HG03108 (cell line): ENCODE measurements around the gene ASAH2B.
"Not testable (repeated sequence)": the region's sequence is repeated elsewhere in the genome, so short reads cannot be mapped to it uniquely, and the experiment has no call there.

Experiments used
- ATAC-seq: cut with Tn5 transposase; IDR thresholded peaks from one replicate; pipeline ENCODE4 v1.9.1; 2021; ENCODE audit warnings: moderate library complexity; ENCODE audit not compliant: unreplicated experiment

The ASAH2B gene

DNA sequence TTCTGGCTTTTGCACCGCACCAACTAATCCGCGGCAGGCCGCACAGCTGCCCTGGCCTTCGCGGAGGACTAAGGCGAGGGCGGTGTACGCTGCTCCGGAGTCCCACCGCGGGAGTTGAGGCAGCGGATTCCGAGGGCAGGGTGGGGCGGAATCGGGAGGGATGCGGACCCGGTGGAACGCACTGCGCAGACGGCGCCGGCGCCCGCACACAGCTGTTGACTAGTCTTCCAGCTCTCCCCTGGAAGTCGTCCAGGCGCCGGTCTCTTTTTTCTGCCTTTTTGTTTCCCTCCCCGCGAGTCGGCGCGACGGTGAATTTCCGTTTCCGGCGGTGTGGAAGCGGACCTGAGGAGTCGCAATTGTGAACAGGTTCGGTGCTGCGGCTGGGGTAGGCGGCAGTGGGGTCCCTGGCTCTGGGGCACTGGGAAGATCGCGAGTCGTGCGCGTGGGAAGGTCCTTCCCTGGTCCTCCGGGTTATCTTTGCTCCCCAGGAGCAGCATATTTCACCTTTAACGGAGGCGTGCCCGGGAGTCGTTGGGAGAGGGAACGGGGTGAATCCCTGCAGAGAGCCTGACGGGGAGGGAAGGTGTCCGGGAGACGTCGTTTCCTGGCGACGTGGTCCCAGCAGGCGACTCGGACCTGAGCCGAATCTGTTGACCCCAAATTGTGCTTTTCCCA, at the start of gene ASAH2B:
TSS of gene ASAH2B (plus strand) at position 319 of the 675 bp plus-strand sequence. CDS start 5,195 bp downstream, outside the sequence.
- ATAC-seq: peak; percentile 77

DNA sequence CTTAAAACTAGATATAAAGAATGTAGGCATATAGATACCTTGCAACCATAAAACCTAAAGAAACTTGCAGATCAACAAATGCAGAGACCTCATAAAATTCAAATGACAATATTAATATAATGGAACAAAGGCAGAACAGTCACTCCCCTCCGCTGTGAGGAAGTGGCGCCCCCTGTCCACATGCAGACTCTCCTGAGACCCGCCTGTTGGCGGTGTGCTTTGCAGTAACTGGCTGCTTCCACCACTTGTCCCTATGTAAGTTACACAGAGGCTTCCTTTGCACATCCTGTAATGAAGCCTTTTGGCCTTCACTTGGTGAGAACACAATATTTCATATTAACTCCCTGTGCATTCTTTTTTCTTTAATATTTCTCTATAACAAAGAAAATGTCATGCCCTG, 41.9 kb upstream of the ASAH2B start:
- ATAC-seq: not testable (repeated sequence)

DNA sequence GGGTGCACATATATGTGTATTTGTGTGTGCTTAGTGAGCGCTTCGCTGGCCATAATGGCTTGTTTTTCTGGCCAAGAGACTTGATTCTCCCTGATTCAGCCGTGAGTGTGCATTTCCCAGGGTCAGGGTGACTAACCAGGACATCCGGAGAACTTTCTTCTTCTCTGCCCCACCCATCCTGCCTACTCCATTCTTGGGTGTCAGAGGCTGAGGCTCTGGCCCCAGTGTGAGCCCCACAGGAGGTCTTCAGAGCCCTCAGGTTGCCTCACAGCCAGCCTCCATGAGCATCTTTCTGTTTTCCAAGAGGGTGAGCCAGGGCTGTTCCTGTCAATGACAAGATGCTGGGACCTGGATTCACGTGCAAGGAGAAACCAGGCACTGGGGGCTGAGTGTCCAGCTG, 37.8 kb upstream of the ASAH2B start:
- ATAC-seq: not testable (repeated sequence)

DNA sequence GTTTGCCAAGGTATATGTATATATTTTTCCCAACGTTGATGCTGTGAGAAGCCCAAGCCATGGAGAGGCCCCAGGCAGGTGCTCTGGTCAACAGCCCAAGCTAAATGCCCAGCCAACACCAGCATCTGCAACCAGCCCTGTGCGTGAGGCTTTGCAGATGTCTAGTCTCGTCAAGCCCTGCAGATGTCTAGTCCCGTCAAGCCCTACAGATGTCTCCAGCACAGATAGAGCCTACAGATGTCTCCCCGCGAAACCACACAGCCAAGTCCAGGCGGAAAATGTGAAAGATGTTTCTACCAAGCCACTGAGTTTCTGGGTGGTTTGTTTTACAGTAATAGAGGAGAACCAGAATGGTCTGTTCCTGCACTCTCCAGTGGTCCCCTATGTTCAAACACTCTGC, 36.7 kb upstream of the ASAH2B start:
- not testable (repeated sequence) for ATAC-seq

DNA sequence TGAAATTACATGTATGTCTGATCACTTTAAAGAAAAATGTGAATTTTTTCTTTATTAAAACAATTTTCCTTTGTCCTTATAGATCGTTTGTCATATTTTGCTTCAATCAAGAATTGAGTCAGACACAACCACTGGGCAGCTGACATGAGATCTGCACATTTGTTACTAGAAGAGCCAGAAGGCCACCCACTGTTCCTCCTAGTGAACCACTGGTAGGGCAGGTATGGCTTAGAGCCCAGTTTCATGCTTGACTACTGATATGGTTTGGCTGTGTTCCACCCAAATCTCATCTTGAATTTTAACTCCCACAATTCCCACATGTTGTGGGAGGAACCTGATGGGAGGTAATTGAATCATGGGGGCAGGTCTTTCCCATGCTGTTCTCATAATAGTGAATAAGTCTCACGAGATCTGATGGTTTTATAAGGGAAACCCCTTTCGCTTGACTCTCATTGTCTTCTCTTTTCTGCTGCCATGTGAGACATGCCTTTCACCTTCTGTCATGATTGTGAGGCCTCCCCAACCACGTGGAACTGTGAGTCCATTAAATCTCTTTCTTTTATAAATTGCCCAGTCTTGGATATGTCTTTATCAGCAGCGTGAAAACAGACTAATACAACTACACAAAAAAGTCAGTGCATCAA, 35.2 kb upstream of the ASAH2B start:
- not testable (repeated sequence) for ATAC-seq

DNA sequence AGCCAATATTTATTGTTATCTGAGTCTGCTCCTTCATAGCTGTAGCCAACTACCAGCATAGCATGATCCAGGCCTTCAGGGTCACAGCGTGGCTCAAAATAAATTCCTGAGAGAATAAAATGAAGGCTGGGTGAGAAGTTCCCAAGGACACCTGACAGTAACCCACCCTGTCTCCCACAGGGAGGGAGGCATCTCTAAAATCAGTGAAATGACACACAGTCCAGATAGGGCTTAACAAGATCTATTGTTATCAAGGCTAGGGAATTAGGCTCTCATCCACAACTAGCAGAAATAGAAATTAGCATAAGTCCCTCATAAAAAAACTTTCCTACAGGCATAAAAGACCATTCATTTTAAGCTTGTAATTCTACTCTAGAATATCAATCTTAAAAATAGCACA, 33.7 kb upstream of the ASAH2B start:
- not testable (repeated sequence) for ATAC-seq

DNA sequence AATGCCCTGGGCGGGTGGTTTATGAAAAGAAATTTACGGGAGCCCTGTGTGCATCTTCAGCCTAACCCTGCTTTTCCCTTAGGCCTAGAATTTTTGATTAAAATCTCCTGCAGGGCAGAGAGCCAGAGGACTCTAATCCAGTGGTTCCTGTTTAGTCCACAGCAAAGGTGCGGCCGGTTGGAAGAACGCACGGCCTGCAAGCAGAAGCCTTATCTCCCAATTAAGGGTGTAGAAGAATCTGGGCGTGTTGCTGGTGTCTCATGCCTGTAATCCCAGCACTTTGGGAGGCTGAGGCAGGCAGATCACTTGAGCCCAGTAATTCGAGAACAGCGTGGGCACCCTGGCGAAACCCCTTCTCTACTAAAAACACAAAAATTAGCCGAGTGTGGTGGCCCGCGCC, 29.5 kb upstream of the ASAH2B start:
- ATAC-seq: not testable (repeated sequence)

DNA sequence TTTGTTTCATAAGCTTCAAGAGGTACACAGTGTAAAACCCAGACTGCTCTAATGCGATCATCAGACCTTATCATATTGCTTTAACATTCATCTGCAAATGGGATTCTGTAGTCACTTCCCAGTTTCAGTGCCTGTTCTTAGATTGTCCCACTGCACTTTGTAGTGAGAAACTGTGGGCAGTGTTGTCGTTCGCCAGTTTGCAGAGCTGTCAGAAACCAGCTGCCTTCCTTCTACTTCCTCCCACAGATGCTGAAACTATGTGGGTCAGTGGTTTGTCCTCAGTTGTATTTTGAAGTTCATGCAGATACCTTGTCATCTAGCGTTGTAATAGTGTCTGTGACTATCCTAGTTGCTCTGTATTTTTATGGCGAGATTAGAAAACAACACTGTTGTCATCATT, 15.9 kb upstream of the ASAH2B start:
- peak; percentile 71 for ATAC-seq

DNA sequence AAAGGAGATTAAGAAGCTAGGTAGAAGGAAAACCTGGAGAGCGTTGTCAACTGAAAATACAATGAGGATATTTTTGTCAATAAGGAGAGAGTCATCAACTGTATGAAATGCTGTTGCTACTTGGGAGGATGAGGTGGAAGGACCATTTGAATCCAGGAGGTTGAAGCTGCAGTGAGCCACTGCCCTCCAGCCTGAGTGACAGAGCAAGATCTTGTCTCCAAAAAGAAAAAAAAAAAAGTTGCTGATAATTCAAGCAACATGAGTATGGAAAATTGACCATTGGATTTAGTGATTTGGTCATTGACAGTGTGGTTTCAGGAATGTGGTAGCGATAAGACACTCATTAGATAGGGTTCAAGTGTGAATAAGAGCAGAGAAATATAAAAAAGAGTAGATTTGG, 11.6 kb upstream of the ASAH2B start:
- ATAC-seq: not testable (repeated sequence)

DNA sequence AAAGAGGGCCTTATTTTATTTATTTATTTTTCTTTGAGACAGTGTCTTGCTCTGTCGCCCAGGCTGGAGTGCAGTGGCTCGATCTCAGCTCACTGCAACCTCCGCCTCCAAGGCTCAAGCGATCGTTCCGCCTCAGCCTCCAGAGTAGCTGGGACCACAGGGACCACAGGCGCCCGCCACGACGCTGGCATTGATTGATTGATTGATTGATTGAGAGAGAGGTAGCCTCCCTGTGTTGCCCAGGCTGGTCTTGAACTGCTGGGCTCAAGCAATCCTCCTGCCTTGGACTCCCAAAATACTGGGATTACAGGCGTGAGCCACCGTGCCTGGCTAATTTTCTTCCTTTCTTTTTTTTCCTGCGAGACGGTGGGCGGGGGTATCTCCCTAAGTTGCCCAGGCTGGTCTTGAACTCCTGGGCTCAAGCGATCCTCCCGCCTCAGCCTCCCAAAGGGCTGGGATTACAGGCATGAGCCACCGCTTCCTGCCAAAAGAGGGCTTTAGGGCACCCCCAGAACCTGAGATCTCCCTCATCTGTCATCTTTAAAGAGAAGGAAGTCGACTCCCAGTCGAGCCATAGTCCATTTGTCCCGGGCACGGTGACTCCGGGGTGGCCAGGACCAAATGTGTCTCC, 634 bp upstream of the ASAH2B start:
- ATAC-seq: not testable (repeated sequence)

DNA sequence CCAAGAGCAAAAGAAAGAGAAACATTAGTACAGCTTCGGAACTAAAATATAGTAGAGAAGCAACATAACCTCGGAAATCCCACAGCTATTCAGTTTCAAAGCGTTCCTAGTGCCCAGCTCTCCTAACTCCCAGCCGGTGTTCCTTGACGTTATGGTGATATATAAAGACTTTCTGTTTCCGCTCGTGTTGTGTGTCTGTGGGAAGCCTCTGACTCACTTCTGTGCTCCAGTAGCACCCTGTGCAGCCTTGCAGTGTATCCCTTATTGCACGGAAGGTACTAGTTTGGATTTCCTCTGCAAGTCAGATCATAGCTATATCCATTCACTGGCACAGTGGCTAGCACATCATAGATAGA, 535 bp downstream of the ASAH2B start:
- ATAC-seq: peak; percentile 19

DNA sequence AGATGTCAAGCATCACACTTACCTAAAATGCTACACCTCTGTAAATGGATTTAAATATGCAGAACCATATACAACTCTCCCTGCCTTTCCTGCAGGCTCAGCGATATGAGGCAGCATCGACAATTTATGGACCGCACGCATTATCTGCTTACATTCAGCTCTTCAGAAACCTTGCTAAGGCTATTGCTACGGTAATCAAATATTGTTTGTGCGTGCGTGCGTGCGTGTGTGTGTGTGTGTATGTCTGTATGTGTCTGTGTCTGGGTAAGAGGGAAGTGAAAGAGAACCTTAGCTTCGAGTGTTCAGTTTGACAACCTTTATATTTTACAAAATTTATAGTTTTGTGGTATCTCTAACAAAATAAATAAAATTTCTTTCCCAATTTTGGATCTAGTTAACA, 3.1 kb downstream of the ASAH2B start:
- not testable (repeated sequence) for ATAC-seq

DNA sequence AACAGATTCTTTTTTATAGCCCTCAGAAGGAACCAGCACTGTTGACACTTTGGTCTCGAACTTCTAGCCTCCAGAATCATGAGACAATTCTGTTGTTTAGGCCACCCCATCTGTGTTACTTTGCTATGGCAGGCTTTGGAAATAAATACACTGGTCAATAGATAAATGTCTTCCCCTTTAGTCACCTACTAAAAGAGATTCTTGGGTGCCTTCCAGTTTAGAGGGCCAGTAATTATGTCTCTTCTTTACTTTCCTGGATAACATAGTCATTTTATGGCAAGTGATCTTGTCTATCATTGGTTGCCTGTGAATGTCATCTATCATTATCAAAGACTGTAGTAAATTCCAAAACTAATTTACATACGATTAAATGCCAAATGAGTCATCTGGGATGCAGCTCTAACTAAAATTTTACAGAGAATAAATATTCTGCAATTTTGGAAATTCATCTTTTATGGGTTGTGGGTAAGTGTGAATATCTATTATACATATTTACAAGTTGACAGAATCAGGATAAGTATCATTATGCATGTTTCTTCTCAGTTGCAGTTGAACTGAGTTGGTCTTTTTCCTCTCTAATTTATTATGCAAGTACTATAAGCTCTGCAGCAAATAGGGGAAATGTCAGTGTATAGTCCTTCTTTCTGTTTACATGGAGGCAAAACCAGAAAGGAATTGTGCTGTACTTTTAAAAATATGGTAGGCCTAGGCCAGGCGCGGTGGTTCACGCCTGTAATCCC, 27.2 kb downstream of the ASAH2B start:
- ATAC-seq: not testable (repeated sequence)

DNA sequence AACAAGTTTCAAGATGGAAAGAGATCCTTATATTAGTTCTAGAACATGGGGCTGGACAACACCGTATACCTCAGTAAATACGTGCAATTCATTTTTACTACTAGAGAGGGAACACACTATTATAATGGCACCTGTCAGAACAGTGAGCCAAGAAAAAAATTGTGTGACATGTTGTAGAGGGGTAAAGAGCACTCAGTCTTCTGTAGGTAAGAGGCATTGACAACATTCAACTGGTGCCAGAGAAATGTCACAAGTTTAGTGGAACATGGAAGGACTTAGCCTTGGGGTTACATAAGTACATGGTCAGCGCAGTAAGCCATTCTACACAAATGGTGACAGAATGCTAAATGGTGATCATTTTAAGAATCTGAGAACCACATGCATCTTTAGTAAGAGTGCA, 32.3 kb downstream of the ASAH2B start:
- not testable (repeated sequence) for ATAC-seq

DNA sequence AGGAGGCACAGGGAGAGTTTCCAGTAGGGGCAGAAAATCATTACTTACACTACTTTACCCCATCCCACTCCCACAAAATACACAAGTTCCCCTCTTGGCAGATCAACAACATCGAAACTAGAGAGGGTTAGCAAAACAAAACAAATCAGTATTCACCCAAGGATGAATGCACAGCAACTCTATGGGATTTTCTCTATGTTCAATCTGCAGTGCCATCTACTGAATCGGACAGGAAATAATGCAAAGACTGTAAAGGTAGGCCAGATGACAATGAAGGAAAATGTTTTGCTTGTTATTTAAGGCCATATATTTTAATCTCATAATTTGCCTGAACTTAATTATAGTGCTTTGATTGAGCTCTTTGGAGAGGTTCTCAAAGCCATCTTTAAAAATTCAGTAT, 35.1 kb downstream of the ASAH2B start:
- ATAC-seq: not testable (repeated sequence)

DNA sequence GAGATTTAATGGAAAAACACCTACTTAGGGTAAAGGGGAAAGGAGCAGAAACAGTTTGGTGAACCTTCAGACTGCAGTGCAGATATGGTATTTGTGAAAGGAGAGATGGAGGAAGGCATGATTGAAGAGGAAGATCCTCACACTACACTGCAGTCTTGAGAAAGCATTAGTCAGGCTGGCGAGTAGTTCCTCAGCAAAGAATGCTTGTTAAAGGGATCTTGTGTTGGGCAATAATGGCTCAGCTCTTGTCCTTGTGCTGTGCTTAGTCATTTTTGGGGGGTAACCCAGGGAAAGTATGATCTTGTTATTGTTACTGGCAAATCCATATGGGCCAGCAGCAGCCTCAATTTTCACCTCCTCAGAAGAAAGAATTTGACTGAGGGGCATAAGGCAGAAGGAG, 40.3 kb downstream of the ASAH2B start:
- not testable (repeated sequence) for ATAC-seq

DNA sequence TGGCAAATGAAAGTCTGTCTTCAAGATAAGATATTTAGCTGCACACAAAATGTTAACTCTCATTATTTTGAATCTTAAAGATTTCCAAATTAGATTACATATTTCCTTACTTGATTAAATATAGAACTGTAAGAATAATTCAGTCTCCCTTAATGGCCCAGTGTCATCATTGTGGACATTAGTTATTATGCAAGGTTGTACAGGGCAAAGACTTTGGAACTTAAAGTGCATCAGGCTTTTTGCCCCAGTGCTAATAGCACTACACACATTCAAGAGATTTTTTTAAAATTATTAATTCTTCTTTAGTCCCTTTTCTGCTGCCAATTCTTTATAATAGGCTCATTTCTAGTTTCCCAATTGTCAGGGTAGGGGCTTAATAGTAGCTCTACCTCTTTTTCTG, 42.3 kb downstream of the ASAH2B start:
- not testable (repeated sequence) for ATAC-seq

DNA sequence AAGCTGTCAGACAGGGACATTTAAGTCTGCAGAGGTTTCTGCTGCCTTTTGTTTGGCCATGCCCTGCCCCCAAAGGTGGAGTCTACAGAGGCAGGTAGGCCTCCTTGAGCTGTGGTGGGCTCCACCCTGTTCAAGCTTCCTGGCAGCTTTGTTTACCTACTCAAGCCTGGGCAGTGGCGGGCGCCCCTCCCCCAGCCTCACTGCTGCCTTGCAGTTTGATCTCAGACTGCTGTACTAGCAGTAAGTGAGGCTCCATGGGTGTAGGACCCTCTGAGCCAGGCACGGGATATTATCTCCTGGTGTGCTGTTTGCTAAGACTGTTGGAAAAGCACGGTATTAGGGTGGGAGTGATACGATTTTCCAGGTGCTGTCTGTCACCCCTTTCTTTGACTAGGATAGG, 48.2 kb downstream of the ASAH2B start:
- not testable (repeated sequence) for ATAC-seq

DNA sequence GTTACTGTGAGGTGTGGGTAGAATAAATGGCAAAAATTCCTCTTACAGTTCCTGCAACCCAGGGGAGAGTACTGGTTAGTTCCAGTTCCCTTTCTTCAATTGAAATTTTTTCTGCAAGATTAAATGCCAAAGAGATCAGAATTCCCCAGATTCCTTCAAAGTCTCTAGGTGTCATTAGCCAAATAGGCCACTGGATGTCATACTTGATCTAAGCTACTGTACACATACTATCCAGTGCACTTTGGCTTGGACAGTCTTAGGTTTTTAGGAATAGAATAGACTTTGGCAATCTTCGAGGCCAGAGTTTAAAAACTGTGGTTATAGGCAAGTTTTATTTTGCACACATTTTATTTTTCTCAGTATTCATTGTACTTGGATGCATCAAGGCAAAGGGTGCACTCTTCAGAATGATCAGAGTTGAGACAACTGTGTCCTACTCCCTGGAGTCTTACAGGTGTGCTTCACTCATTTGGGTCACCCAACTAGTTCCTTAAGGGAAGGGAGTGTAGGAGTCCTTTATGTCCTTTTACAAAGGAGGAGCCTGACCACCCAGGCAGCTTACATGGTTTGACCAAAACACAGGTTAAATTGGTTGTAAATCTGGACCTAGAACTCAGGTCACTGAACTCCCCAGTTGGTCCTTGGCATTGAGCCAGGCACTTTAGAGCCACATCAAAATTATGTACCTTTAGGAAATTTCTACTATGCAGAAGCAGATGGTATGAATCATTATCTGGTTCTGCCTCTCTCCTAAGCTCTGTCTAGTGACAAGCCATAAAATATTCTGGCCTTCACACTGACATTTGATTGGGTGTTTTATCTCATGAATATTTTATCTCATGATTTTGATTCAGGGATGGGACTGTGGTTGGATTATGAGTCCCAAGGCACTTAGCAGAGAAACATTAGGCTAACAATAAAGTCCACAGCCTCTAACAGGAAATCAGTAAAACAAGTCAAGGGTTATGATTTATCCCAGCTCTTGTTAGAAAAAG, 49.5 kb downstream of the ASAH2B start:
- no peak for ATAC-seq

DNA sequence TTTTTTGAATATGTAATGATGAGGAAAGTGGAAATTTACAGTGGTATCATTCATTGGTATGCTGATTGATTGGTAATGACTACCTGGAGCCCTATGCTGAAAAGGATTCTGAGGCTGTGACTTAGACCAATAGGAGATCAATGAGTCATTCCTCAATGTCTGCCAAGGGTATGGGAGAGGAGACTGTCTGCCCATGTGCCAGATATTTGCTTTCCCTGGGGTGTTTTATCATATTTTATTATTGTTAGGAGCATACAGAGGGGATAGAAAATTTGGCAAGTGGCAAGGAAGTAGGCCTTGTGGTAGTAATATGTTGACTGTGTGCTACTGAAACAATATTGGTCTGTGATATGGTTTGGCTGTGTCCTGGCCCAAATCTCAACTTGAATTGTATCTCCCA, 54.8 kb downstream of the ASAH2B start:
- ATAC-seq: no peak
